ENCODE results near the gene AIP.
A peak's percentile ranks its signal among the peaks of the same experiment; 100 is the strongest.
"Not testable (repeated sequence)": the region's sequence is repeated elsewhere in the genome, so short reads cannot be mapped to it uniquely, and the experiment has no call there.

AIP gene

GRCh38 chr11:67507864-67508485 lies 25.1 kb downstream of the AIP start, which contains the start of gene CDK2AP2:
TSS of gene CDK2AP2 (minus strand) at chr11:67508162. CDS start at chr11:67508082, 80 bp downstream.
- peak; percentile 91 for DNase-seq

- peak; percentile 76 for DNase-seq
Observed at GRCh38 chr11:67508486-67509121, 25.8 kb downstream of the AIP start.

GRCh38 chr11:67510023-67510345 lies 27.2 kb downstream of the AIP start:
- DNase-seq = no peak

GRCh38 chr11:67511558-67511957 lies 28.7 kb downstream of the AIP start:
- not testable (repeated sequence) for DNase-seq

- no peak for DNase-seq
Observed at GRCh38 chr11:67514116-67514515, 31.3 kb downstream of the AIP start.

GRCh38 chr11:67516806-67517205 lies 34.0 kb downstream of the AIP start:
- no peak for DNase-seq

- no peak for DNase-seq
Observed at GRCh38 chr11:67517784-67518552, 35.1 kb downstream of the AIP start.

- no peak for DNase-seq
Observed at GRCh38 chr11:67519726-67520125, 36.9 kb downstream of the AIP start.

- no peak for DNase-seq
Observed at GRCh38 chr11:67520856-67521824, 38.3 kb downstream of the AIP start.

- DNase-seq = no peak
Observed at GRCh38 chr11:67521924-67522323, 39.1 kb downstream of the AIP start.

- no peak for DNase-seq
Observed at GRCh38 chr11:67522338-67522737, 39.5 kb downstream of the AIP start.

- no peak for DNase-seq
Observed at GRCh38 chr11:67522844-67523555, 40.2 kb downstream of the AIP start, which contains the start of gene CABP2. TSS of gene CABP2 (minus strand) at chr11:67523446. CDS start at chr11:67523326, 120 bp downstream.

GRCh38 chr11:67523556-67524479 lies 41.0 kb downstream of the AIP start:
- no peak for DNase-seq

- DNase-seq = no peak
Observed at GRCh38 chr11:67524480-67524808, 41.6 kb downstream of the AIP start.

GRCh38 chr11:67525275-67525976 lies 42.6 kb downstream of the AIP start:
- no peak for DNase-seq

- DNase-seq = no peak
Observed at GRCh38 chr11:67528376-67528775, 45.5 kb downstream of the AIP start.

GRCh38 chr11:67530282-67530592 lies 47.4 kb downstream of the AIP start:
- DNase-seq = no peak

- no peak for DNase-seq
Observed at GRCh38 chr11:67532889-67533288, 50.1 kb downstream of the AIP start.

GRCh38 chr11:67534070-67534679 lies 51.3 kb downstream of the AIP start:
- DNase-seq = no peak

GRCh38 chr11:67535561-67535960 lies 52.7 kb downstream of the AIP start:
- no peak for DNase-seq
